K562 (cell line): Measurements from ENCODE around the gene UROD. TPM values are rescaled to one million over a fixed set of nuclear protein-coding genes. Genes with fewer than 3 reads are reported as not detected.

Experiments
- BRF1 ChIP-seq: IDR thresholded peaks from 3 replicates; pipeline ENCODE4 v1.6.1; 2011; ENCODE audit warnings: borderline replicate concordance, mild to moderate bottlenecking; ENCODE audit not compliant: insufficient read length; ENCODE audit errors: extremely low read depth
- CREB3 ChIP-seq: fragments of 450-650 bp; conservative IDR thresholded peaks from 2 replicates; pipeline ENCODE4 v1.6.1; 2016; ENCODE audit warnings: missing genetic modification characterization, low read depth, mild to moderate bottlenecking, missing compliant biosample characterization, moderate library complexity
- ELF4 ChIP-seq: fragments of 450-650 bp; formaldehyde crosslinking; IDR thresholded peaks from 2 replicates; pipeline ENCODE4 v1.4.0; 2022; ENCODE audit warnings: missing genetic modification characterization
- HDAC2 ChIP-seq: fragments of 450-650 bp; IDR thresholded peaks from 2 replicates; pipeline ENCODE4 v1.6.1; 2016; ENCODE audit warnings: mild to moderate bottlenecking
- HEY1 ChIP-seq: fragments of 250-450 bp; sonication (Bioruptor Pico); IDR thresholded peaks from 2 replicates; pipeline ENCODE4 v1.5.0; 2020; ENCODE audit warnings: mild to moderate bottlenecking, moderate library complexity, borderline replicate concordance
- KDM5B ChIP-seq: fragments of 200-600 bp; sonication (generic); IDR thresholded peaks from 2 replicates; pipeline ENCODE4 v1.6.1; 2012; ENCODE audit warnings: low read depth, mild to moderate bottlenecking, moderate library complexity, low read length, control low read depth, inconsistent platforms; ENCODE audit not compliant: insufficient replicate concordance
- KLF16 ChIP-seq: IDR thresholded peaks from 2 replicates; pipeline ENCODE4 v1.6.1; 2016; ENCODE audit warnings: antibody characterized with exemption
- NKRF ChIP-seq: fragments of 450-650 bp; IDR thresholded peaks from 2 replicates; pipeline ENCODE4 v1.6.1; 2016; ENCODE audit warnings: borderline replicate concordance
- SAP30 ChIP-seq: fragments of 200-600 bp; sonication (generic); IDR thresholded peaks from 2 replicates; pipeline ENCODE4 v1.6.1; 2012; ENCODE audit warnings: borderline replicate concordance, low read depth, mild to moderate bottlenecking, moderate library complexity, low read length, control low read depth, inconsistent platforms; ENCODE audit not compliant: insufficient read depth, poor library complexity, severe bottlenecking
- SPI1 ChIP-seq: IDR thresholded peaks from 2 replicates; pipeline ENCODE4 v1.6.1; 2011; ENCODE audit warnings: low read depth, low read length, control low read depth, borderline replicate concordance
- TAF15 ChIP-seq: fragments of 200-400 bp; formaldehyde crosslinking; IDR thresholded peaks from 2 replicates; pipeline ENCODE4 v1.6.1; 2017; ENCODE audit warnings: mild to moderate bottlenecking, low read depth, low read length, moderate library complexity
- TSHZ1 ChIP-seq: fragments of 250-450 bp; sonication (Bioruptor Pico); IDR thresholded peaks from 2 replicates; pipeline ENCODE4 v1.4.0; 2020; ENCODE audit warnings: mild to moderate bottlenecking, moderate library complexity
- ZBTB9 ChIP-seq: fragments of 450-650 bp; formaldehyde crosslinking; IDR thresholded peaks from 2 replicates; pipeline ENCODE4 v1.4.0; 2020; ENCODE audit warnings: mild to moderate bottlenecking, moderate library complexity
- ZHX1 ChIP-seq: fragments of 150-350 bp; conservative IDR thresholded peaks from 2 replicates; pipeline ENCODE4 v1.6.1; 2014; ENCODE audit warnings: low read length
- ZNF584 ChIP-seq: fragments of 200-800 bp; sonication (Bioruptor generic); IDR thresholded peaks from 2 replicates; pipeline ENCODE4 v1.6.1; 2016; ENCODE audit warnings: low read depth, mild to moderate bottlenecking, missing genetic modification characterization, missing compliant biosample characterization
- ZNF695 ChIP-seq: fragments of 450-650 bp; formaldehyde crosslinking; IDR thresholded peaks from 2 replicates; pipeline ENCODE4 v1.4.0; 2020; ENCODE audit warnings: mild to moderate bottlenecking, moderate library complexity
- polyA plus RNA-seq, 8 experiments: library from polyadenylated mRNA; depleted of rRNA in 4 of 8; stranded (reverse) in 5 of 8; unstranded in 3 of 8; fragments of >200 nt; fragmentation: Nextera tagmentation in 2 of 8; fragmentation: Illumina TruSeq in 1 of 8; extraction: Ambion mirVana in 2 of 8; extraction: Trizol in 1 of 8; gene quantifications; 2 replicates each; pipeline versions ENCODE4 v1.2.1 to v1.2.3, GENCODE V29; 2011 to 2014; ENCODE audit warnings: inconsistent platforms in 1 of 8, missing spikeins in 1 of 8
- total RNA-seq, 7 experiments: library from RNA; depleted of rRNA in 6 of 7; stranded (reverse); fragments of >200 nt in 6 of 7; fragmentation: Illumina TruSeq in 2 of 7; extraction: Trizol in 2 of 7; gene quantifications; 2 replicates each; pipeline versions ENCODE4 v1.2.1 to v1.2.3, GENCODE V29; 2011 to 2021; ENCODE audit warnings: low replicate concordance in 1 of 7

UROD gene
- total and polyA plus RNA-seq, 9 of the 15 experiments (the other 6 are each of a cell fraction or from before 2014, with no cell fraction given) = 533 to 2,933 (median 1,100) TPM

GRCh38 chr1:45016767-45017166, 4.7 kb downstream of the UROD start (continued):
- TF ChIP-seq TAF15 = no peak
- TF ChIP-seq ZBTB9 (CRISPR knock-in tag) = no peak
- no peak for TF ChIP-seq ZNF584 (CRISPR knock-in tag)
- TF ChIP-seq KLF16 = no peak
- no peak for TF ChIP-seq TSHZ1 (CRISPR knock-in tag)
- no peak for TF ChIP-seq HEY1
- no peak for TF ChIP-seq BRF1
- TF ChIP-seq ZNF695 (CRISPR knock-in tag) = no peak
- peak; percentile 27 for TF ChIP-seq KDM5B
- TF ChIP-seq SAP30 = no peak
- TF ChIP-seq ELF4 = no peak
- TF ChIP-seq ZHX1 = no peak
- TF ChIP-seq SPI1 = no peak
- TF ChIP-seq HDAC2 = no peak
- TF ChIP-seq NKRF = no peak
- TF ChIP-seq CREB3 (tag) = no peak
